Fibroblast of lung (primary cell): ENCODE results near the gene WDFY3.

ENCODE experiments used
- CTCF ChIP-seq, 2 donors: IDR thresholded peaks in 1 of 2; conservative IDR thresholded peaks in 1 of 2; 1 replicate in 1 of 2; 2 replicates in 1 of 2; pipeline ENCODE4 v1.5.1; 2011 to 2012; ENCODE audit warnings: low read length in 2 of 2, control low read depth in 1 of 2, inconsistent platforms in 1 of 2, low read depth in 1 of 2, mild to moderate bottlenecking in 1 of 2
- EZH2 ChIP-seq: IDR thresholded peaks from 2 replicates; pipeline ENCODE4 v1.5.1; 2012; ENCODE audit warnings: low read length, control low read depth, mild to moderate bottlenecking; ENCODE audit errors: missing control alignments

GRCh38 chr4:84750260-84750959 lies 216.1 kb downstream of the WDFY3 start:
- TF ChIP-seq CTCF (conservative IDR thresholded peaks at IDR 0.05 in 1 of 2, IDR thresholded peaks at IDR 0.05 in 1 of 2; ENCODE audit: low read depth in 1 of 2, low read length in 2 of 2) = peak; percentile 50 to 55
- TF ChIP-seq EZH2 = no peak
